ENCODE measurements around the gene MMP15.
"Not testable (repeated sequence)": the region's sequence is repeated elsewhere in the genome, so short reads cannot be mapped to it uniquely, and the experiment has no call there.

Gene MMP15

GRCh38 chr16:58025351-58026138 is at the start of gene MMP15:
TSS of gene MMP15 (plus strand) at chr16:58025754. CDS start at chr16:58026351, 597 bp downstream.
- peak; percentile 60 for DNase-seq

- DNase-seq: no peak
These were observed 49.2 kb upstream of the MMP15 start for GRCh38 chr16:57976331-57976796.

DNA sequence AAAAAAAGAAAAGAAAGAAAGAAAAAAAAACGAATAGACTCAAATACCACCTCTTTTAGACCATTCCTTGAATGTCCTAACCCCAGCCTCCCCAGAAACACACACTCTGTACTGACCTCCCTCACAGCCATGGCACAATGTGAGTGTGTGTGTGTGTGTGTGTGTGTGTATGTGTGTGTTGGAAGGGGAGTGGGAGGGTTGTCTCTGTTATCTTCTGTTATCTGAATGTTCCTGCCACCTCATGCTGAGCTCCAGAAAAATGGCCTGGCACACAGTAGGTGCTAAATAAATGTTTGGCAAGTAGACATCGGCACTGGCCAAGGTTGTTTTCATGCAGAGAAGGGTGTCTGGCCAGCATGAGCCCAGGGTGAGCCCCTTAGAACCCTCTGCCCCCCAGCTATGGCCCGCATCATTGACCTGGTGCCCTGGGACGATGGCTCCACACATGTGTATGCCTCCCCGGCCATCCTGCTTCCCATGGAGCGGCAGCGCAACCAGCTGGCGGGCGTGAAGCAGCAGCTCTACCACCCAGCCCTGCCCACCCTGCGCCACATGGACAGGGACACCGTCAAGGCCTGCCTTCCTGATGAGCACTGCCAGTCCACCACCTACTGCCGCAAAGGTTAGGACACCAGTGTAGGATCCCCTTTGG is 48.0 kb upstream of the MMP15 start:
- no peak for DNase-seq

- DNase-seq: not testable (repeated sequence)
These were observed 47.5 kb upstream of the MMP15 start for GRCh38 chr16:57978070-57978465.

DNA sequence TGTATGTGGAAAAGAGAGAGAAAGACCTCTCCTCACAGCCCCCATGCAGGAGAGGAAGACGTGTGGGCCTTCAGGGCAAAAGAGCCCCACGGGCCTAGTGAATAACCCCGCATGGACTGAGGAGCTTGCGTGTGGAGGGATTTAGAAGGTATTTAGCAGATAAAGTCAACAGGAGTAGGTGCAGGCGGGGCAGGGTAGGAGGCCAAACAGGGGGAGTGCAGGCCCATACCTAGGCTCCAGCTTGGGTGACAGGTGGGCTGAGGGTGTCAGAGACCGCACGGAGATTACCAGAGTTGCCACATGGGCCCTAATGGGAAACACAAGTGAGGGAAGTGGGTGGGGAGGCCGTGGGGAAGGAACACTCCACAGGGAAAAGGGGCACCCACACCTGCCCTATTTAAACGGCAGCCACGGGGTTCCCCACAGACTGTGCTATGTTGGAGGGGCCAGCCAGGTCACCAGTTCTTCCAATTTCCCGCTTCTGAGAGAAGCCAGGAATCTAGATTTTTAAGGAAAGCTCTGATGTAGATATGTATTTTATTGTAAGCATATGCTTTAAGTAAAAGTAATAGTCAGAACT is 46.5 kb upstream of the MMP15 start:
- no peak for DNase-seq

DNA sequence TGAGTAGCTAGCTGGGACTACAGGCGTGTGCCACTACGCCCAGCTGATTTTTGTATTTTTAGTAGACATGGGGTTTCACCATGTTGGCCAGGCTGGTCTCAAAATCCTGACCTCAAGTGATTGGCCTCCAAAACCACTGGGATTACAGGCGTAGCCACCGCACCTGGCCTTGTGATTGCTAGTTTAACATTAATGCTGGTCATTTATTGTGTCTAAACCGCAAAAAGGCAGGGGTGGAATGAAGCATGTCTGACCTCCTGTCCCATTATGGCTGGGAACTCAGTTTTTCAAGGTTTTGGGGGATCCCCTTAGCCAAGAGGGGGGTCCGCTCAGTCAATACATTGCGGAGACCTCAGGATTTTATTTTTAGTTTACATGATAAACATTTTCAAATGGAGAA is 43.9 kb upstream of the MMP15 start:
- DNase-seq: no peak

DNA sequence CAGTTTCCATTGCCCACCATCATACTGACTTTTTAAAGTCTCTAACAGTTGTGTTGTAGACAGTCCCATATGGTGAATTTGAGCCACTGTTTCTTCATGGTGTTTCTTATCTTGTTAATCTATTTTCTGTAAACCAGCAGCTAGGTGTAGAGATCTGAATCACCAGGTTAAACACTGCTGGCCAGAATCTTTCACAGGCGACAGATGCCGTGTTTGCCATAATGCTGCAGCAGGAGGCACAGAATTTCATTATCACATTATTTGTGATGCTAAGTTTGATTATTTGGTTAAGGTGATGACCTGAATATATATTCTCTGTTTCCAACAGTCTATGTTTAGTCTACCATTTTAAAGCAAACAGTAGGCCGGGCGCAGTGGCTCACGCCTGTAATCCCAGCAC is 43.2 kb upstream of the MMP15 start:
- no peak for DNase-seq

DNA sequence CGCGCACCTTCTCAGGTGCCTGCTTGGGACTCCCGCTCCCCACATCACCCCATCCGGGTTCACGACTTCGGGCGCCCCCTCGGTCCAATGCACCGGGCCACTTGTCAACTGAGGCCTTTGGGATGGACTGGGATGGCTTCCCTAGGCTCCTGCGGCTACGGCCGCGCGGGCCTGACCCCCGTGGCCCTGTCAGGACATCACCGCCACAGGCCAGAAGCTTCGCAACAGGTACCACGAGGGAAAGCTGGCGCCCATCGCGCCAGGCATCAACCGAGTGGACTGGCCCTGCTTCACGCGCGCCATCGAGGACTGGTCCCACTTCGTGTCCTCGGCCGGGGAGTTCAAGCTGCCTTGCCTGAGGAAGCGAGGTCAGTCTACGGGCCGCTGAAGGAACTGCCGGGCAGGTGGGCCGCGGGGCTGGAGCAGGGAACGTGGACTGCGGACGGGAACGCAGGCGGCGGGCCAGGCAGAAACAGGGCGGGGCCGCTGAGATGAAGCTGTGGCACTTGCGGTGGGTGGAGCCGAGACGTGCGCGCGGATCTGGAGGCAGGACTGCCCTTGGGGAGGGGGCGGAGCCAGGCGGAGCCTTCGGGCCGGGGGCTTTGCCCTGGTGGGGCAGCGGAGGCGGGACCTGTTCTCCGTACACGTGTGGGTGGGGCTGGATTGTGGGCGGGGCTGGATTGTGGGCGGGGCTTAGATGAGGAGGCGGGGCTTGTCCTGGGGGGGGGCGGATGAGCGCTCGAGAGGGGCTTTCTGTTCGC is 40.9 kb upstream of the MMP15 start:
- peak; percentile 92 for DNase-seq

DNA sequence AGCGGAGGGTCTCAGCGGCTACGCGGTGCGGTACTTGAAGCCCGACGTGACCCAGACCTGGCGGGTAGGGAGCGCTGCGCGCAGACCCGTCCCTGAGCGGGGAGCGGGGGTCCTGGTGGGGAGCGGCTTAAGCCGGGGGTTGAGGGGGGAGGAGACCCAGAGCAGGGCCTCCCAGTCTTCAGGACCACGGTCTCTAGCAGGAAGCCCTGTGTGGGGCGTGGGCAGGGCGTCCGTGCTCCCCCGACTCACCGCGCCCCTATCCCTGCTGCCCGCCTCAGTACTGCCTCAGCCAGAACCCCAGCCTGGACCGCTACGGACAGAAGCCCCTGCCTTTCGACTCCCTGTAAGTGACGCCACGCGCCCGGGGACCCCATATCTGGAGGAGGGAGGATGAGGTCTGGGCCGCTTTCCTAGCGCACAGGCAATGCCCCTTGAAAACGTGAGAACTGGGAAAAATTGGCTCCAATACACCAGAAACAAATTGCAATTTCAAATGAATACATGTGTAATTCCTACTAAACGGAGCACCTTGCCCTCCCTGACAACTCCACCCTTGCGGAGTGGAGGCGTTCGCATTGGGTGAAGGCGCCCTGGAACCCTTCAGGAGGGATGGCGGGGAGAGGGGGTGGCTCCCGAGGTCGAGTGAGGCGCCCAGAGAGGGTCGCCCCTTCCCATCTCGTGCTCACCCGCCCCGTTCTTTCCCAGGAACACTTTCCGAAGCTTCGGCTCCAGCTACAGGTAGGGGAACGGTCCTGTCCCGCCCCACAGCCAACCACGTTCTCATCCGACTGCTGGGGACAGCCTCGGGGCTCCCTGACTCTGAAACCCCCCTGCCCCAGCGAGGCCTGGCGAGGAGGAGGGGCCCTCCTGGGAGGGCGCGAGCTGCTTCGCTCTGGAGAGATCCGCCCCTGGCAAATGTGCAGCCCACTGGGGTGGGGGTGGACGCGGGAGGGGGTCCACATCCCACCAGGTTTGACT is 40.1 kb upstream of the MMP15 start:
- DNase-seq: no peak

GRCh38 chr16:57986196-57986595 is 39.4 kb upstream of the MMP15 start:
- DNase-seq: no peak

- DNase-seq: no peak
These were observed 37.9 kb upstream of the MMP15 start for GRCh38 chr16:57987441-57988177.

DNA sequence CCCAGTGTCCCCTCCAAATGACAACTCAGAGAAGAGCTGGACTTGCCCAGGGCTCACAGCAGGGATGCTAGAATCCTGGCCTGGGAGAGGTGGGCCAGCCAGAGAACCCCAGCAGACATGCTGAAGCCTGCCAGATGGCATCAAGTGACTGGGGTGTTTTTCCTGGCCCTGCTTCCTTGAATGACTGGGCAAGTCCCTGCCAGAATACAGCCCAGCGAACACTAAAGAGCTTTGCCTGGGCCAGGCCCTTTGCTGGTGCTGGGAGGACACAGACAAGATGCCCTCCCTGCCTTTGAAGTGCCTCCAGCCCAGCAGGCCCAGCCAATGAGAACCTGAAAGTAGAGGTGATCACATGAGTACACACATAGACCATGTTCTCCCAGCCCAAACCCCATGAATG is 36.6 kb upstream of the MMP15 start:
- no peak for DNase-seq

- no peak for DNase-seq
These were observed 33.9 kb upstream of the MMP15 start for GRCh38 chr16:57991551-57992059.

GRCh38 chr16:57992084-57992483 is 33.5 kb upstream of the MMP15 start:
- DNase-seq: no peak

DNA sequence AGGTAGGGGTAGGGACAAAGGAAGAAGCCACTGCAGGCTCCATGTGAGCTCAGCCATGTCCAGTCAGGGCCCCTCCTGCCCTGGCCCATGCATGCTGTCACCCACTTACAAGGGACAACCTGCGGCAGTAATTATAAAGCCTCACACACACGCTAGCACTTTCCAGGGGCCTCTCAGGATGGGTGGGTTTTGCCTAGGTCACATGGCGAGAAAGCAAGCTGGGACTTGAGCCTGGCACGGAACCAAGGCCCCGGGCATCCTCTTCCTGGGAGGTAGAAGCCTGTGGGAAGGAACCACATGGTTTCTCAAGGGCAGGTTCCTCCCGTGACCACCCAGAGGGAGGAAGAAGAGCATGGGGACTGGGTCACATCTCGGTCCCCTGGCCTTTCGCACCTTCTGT is 32.1 kb upstream of the MMP15 start:
- no peak for DNase-seq

- no peak for DNase-seq
These were observed 31.7 kb upstream of the MMP15 start for GRCh38 chr16:57993897-57994296.

DNA sequence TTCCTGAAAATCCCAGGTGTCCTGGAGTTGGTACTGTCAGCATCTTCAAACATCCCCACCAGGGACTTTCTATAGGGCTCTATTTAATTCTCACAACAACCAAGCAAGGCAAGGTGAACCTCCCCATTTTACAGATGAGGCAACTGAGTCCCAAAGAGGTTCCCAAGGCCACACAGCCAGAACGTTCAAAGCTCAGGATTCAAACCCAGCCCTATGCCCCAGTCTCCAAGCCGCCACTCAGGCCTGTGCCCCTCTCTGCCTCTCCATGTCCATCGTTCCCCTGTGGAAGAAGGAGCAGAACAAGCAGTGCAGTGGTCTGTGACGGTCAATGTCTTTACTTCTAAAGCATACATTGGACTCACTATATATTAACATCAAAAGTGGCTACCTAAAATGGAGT is 31.2 kb upstream of the MMP15 start:
- DNase-seq: no peak

DNA sequence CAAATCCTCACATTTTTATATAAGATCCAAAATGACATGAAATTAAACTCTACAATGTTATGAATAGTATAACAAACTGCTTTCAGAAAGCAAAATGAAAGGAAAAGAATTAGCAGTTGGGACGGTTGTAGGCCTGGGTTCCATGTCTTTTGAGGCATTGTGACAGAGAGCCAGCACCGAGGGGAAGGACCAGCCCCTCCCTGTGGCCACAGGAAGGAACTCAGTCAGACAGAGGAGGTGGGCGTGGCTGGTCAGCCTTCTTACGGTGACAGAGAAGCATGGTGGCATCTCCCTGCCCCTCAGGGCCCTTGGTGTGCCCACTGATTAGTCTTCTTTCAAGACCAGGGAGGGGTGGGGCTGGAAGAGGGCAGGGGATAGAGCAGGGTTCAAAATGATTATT is 30.8 kb upstream of the MMP15 start:
- peak; percentile 52 for DNase-seq

DNA sequence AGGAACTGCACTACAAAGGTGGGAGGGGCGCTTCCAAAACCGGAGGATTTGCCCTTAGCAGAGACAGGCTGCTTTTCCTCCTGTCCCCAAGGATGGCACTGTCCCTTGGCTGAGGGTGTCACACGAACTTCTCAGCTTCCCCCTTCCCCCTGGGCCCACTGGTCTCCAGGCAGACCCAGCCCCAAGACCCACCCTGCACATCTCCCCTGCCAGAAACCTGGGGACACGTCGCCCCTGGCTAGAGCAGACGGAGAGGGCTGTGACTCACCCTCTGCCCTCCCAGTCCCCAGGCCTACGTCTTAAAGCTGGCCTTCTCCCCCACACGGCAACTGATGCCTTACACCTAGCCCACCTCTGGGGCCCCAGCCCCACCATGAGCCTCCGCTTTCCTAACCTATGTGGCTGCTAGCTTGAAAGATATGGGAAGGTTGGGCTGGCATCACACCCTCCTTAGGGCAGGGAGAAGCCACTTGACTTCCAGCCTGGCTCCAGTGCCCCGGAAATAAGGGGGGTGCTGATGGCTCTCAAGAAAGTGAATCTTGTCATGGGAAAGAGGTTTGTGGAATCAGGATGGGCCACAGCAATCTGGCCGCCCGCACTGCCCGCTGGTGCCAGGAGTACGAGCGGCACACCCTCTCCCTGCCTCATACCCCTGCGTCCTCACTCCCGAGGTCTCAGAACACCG is 29.7 kb upstream of the MMP15 start:
- DNase-seq: no peak

DNA sequence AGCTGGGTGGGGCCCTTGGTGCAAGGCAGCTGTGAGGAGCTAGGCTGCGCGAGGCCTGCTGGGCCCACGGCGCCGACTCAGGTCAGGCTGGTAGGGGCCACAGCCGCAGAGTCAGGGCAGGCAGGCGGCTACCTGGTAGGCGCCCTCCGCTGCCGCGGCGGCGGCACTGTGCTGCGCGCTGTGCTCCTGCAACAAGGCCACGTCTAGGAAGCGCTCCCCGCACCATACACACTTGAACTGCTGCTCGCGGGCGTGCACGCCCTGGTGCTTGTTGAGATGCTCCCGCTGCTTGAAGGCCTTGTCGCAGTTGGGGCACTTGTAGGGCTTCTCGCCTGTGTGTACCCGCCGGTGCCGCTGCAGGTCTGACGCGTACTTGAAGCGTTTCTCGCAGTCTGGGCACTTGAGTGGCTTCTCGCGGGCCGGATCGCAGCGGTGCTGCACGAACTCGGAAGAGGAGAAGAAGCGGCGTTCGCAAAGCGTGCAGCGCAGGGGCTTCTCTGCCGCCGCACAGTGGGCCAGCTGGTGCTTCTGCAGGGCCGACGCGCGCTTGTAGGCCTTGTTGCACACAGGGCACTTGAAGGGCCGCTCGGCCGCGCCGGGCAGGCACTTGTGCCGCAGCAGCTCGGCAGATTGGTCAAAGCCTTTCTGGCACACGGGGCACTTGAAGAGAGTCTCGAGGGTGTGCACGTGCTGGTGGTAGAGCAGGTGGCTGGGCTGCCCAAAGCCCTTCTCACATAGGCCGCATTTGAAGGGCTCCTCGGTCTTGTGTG is 29.0 kb upstream of the MMP15 start:
- no peak for DNase-seq
